MCF 10A (cell line): ENCODE results near the gene PPEF1. TPM values are rescaled to one million over a fixed set of nuclear protein-coding genes. Genes with fewer than 3 reads are reported as not detected.
"Not testable (repeated sequence)": the region's sequence is repeated elsewhere in the genome, so short reads cannot be mapped to it uniquely, and the experiment has no call there.

Source experiments
- BruUV-seq: library from RNA; stranded (reverse); fragments of 400-500 nt; replicated peaks from 2 replicates; lab custom pipeline; 2021; lab: Mats Ljungman, UMichigan
- CTCF ChIA-PET: fragments of 300-600 bp; sonication (Branson Sonifier 250); formaldehyde crosslinking; extraction: SDS; loops from one replicate; lab custom pipeline; 2021; ENCODE audit warnings: antibody characterized with exemption, inconsistent platforms; lab: Yijun Ruan, JAX
- POLR2A ChIA-PET: fragments of 300-600, 350-650 bp; sonication (Branson Sonifier 250); formaldehyde crosslinking; extraction: SDS; loops from one replicate; lab custom pipeline; 2020; ENCODE audit warnings: antibody characterized with exemption, inconsistent platforms; lab: Yijun Ruan, JAX
- DNase-seq: peaks from one replicate; pipeline ENCODE4 v3.0.0-alpha.2; 2018; ENCODE audit not compliant: unreplicated experiment
- H3K27ac Mint-ChIP-seq: one replicate; pipeline ENCODE4 v1.8.0; 2022; ENCODE audit warnings: mild to moderate bottlenecking, low read depth, mixed read lengths; ENCODE audit not compliant: unreplicated experiment
- H3K27me3 Mint-ChIP-seq: one replicate; pipeline ENCODE4 v1.8.0; 2022; ENCODE audit warnings: mixed read lengths; ENCODE audit not compliant: insufficient read depth, unreplicated experiment
- H3K36me3 Mint-ChIP-seq: one replicate; pipeline ENCODE4 v1.8.0; 2022; ENCODE audit warnings: mild to moderate bottlenecking, moderate library complexity, mixed read lengths; ENCODE audit not compliant: insufficient read depth, unreplicated experiment
- H3K4me1 Mint-ChIP-seq: one replicate; pipeline ENCODE4 v1.8.0; 2022; ENCODE audit warnings: mixed read lengths; ENCODE audit not compliant: insufficient read depth, unreplicated experiment
- H3K4me3 Mint-ChIP-seq: one replicate; pipeline ENCODE4 v1.8.0; 2022; ENCODE audit warnings: mild to moderate bottlenecking, moderate library complexity, mixed read lengths; ENCODE audit not compliant: unreplicated experiment
- H3K9me3 Mint-ChIP-seq: one replicate; pipeline ENCODE4 v1.8.0; 2022; ENCODE audit warnings: mixed read lengths; ENCODE audit not compliant: unreplicated experiment
- intact Hi-C: fragments of 100-400 bp; cut with micrococcal nuclease; formaldehyde crosslinking; loops from 2 replicates; pipeline ENCODE4 v1.14.1; 2022
- total RNA-seq: library from RNA; stranded (reverse); gene quantifications from 2 replicates; pipeline ENCODE4 v1.2.3, GENCODE V29; 2022
- TF ChIP-seq, protein P1 (sequence below): fragments of 200-600 bp; IDR thresholded peaks from one replicate; pipeline ENCODE4 v1.8.0; 2022; ENCODE audit warnings: antibody characterized with exemption, mild to moderate bottlenecking; ENCODE audit not compliant: unreplicated experiment

PPEF1 gene
- total RNA-seq, 1 experiment from 2014 or later = 1.0 TPM

DNA sequence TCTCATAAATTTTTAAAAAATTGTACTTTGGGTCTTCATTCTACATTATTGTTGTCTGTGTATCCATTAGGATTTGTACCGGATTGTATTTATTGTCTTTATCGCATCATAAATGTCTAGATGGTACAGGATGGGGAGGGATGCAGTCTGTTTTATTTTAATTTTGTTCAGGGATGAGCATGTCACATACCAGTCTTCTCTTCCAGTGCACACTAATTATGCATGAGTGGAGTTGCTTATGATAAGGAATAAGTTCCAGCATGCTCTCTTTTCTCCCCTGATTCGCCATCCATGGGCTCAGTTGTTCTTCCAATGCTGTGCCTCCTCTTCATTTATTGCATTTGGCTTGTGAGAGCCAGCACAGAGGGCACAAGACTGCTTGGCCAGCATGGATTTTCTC lies 54.3 kb downstream of the PPEF1 start:
- BruUV-seq = no TSS peak
- intact Hi-C loops = no loop called here
- H3K4me1 Mint-ChIP-seq = peaks cover 5% of the 10 kb centered on the region
- H3K36me3 Mint-ChIP-seq = no peaks in the 10 kb centered on the region
- no peak for DNase-seq
- no peak overlapping the region for H3K4me3 Mint-ChIP-seq
- H3K27ac Mint-ChIP-seq = no peak overlapping the region
- H3K9me3 Mint-ChIP-seq = peaks cover 16% of the 10 kb centered on the region
- no peaks in the 10 kb centered on the region for H3K27me3 Mint-ChIP-seq
- TF ChIP-seq, protein P1, sequence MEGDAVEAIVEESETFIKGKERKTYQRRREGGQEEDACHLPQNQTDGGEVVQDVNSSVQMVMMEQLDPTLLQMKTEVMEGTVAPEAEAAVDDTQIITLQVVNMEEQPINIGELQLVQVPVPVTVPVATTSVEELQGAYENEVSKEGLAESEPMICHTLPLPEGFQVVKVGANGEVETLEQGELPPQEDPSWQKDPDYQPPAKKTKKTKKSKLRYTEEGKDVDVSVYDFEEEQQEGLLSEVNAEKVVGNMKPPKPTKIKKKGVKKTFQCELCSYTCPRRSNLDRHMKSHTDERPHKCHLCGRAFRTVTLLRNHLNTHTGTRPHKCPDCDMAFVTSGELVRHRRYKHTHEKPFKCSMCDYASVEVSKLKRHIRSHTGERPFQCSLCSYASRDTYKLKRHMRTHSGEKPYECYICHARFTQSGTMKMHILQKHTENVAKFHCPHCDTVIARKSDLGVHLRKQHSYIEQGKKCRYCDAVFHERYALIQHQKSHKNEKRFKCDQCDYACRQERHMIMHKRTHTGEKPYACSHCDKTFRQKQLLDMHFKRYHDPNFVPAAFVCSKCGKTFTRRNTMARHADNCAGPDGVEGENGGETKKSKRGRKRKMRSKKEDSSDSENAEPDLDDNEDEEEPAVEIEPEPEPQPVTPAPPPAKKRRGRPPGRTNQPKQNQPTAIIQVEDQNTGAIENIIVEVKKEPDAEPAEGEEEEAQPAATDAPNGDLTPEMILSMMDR = no peak
- ChIA-PET CTCF (no interaction called here), POLR2A (no interaction called here)

GRCh38 chrX:18763106-18763505 lies 55.7 kb downstream of the PPEF1 start:
- H3K4me3 Mint-ChIP-seq, CTCF ChIA-PET, BruUV-seq, H3K27me3 Mint-ChIP-seq, DNase-seq, H3K27ac Mint-ChIP-seq, intact Hi-C loops, H3K36me3 Mint-ChIP-seq, H3K4me1 Mint-ChIP-seq: not testable (repeated sequence)
- POLR2A ChIA-PET = interaction anchor here (0.7 kb wide), 1 partner anchor 338 kb away, joined by 3 read pairs; no protein-coding TSS in a partner anchor
- H3K9me3 Mint-ChIP-seq = peaks cover 17% of the 10 kb centered on the region

DNA sequence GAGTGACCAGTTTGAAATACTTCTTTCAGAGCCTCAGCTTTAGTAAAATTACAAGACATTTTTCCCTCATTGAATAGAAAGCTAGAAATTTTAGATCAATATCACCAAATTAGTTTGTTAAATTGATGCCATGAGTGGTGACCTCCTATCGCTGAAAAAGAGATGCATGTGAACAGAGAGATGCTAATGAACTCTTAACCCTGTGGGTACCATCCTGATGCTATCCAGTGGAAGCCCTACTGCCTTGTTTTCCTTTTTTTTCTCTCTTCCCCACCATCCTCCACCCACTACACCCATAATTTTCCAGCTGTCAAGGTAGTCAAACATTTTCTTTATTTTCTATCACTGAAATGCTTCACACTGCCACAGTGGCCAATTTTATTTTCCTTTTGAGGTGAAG lies 61.9 kb downstream of the PPEF1 start:
- Mint-ChIP-seq H3K4me1 (no peaks in the 10 kb centered on the region), H3K9me3 (peaks cover 19% of the 10 kb centered on the region)

GRCh38 chrX:18769812-18770573 lies 62.5 kb downstream of the PPEF1 start:
- CTCF ChIA-PET = no interaction called here
- POLR2A ChIA-PET = no interaction called here

More for the DNA sequence above, 61.9 kb downstream of the PPEF1 start:
- Mint-ChIP-seq H3K27me3 (no peaks in the 10 kb centered on the region), H3K36me3 (no peaks in the 10 kb centered on the region), H3K4me3 (no peak overlapping the region), H3K27ac (no peak overlapping the region)
- POLR2A ChIA-PET = no interaction called here
- CTCF ChIA-PET = no interaction called here
- TF ChIP-seq, protein P1 = no peak
- BruUV-seq = no TSS peak
- no peak for DNase-seq
- intact Hi-C loops = no loop called here

More at GRCh38 chrX:18769812-18770573, 62.5 kb downstream of the PPEF1 start:
- intact Hi-C loops = no loop called here
- no peaks in the 10 kb centered on the region for H3K27me3 Mint-ChIP-seq
- DNase-seq = no peak
- H3K36me3 Mint-ChIP-seq = no peaks in the 10 kb centered on the region
- no peak overlapping the region for H3K4me3 Mint-ChIP-seq
- no TSS peak for BruUV-seq
- TF ChIP-seq, protein P1 = no peak
- H3K9me3 Mint-ChIP-seq = peaks cover 24% of the 10 kb centered on the region
- H3K27ac Mint-ChIP-seq = no peak overlapping the region
- no peaks in the 10 kb centered on the region for H3K4me1 Mint-ChIP-seq
